HepG2 (cell line): ENCODE measurements around the gene FAM118A. TPM values are rescaled to one million over a fixed set of nuclear protein-coding genes. Genes with fewer than 3 reads are reported as not detected.

Experiments
- ATAC-seq: fragments of 200-7000 bp; cut with Tn5 transposase; 3 replicates; pipeline ENCODE4 v1.9.1; 2020; ENCODE audit warnings: mild to moderate bottlenecking, moderate library complexity
- BruUV-seq: library from RNA; stranded (reverse); fragments of 400-500 nt; replicated peaks from 2 replicates; lab custom pipeline; 2021; lab: Mats Ljungman, UMichigan
- CTCF ChIA-PET: fragments of 300-600 bp; formaldehyde crosslinking; extraction: SDS; loops from one replicate; lab custom pipeline; 2021; ENCODE audit warnings: low total read pairs, inconsistent platforms, low intra/inter-chr PET ratio; lab: Yijun Ruan, JAX
- POLR2A ChIA-PET: fragments of 350-600 bp; sonication (Branson Sonifier 250); formaldehyde crosslinking; loops from one replicate; lab custom pipeline; 2020; ENCODE audit warnings: antibody characterized with exemption, inconsistent platforms; lab: Yijun Ruan, JAX
- DNase-seq: peaks from one replicate; pipeline ENCODE4 v3.0.0-alpha.2; 2015; ENCODE audit warnings: low spot score
- FAIRE-seq: peaks from 3 replicates; lab custom pipeline; 2011; peaks lifted over from hg19 to GRCh38; lab: Jason Lieb, UNC
- H2AFZ ChIP-seq: one replicate; pipeline ENCODE4 v1.6.1; 2011; ENCODE audit warnings: low read length, inconsistent platforms
- H3K27ac ChIP-seq: fragments of 300-600 bp; 3 replicates; pipeline ENCODE4 v1.8.0; 2011; ENCODE audit warnings: mixed run types, mild to moderate bottlenecking, mixed read lengths, low read length, inconsistent platforms; ENCODE audit not compliant: insufficient read depth; ENCODE audit errors: extremely low read length
- H3K27me3 ChIP-seq, 2 experiments: fragments of 200-600 bp in 1 of 2; 2 replicates in 1 of 2; 3 replicates in 1 of 2; pipeline versions ENCODE4 v1.6.0 to v1.8.0; 2011; ENCODE audit warnings: low read length in 2 of 2, mild to moderate bottlenecking in 2 of 2, moderate library complexity in 2 of 2, inconsistent platforms in 1 of 2; ENCODE audit not compliant: insufficient read depth in 2 of 2, control insufficient read depth in 1 of 2
- H3K36me3 ChIP-seq, 2 experiments: fragments of 200-600 bp in 1 of 2; replicated peaks in 1 of 2; 2 replicates in 1 of 2; 3 replicates in 1 of 2; pipeline versions ENCODE4 v1.5.1 to v1.8.0; 2011; ENCODE audit warnings: low read length in 2 of 2, inconsistent platforms in 1 of 2; ENCODE audit not compliant: insufficient read depth in 2 of 2, control insufficient read depth in 1 of 2
- H3K4me1 ChIP-seq: 2 replicates; pipeline ENCODE4 v1.5.1; 2012; ENCODE audit warnings: low read length, inconsistent platforms; ENCODE audit not compliant: insufficient read depth
- H3K4me2 ChIP-seq: 2 replicates; pipeline ENCODE4 v1.6.0; 2011; ENCODE audit warnings: low read depth, low read length, inconsistent platforms
- H3K4me3 ChIP-seq, 3 experiments: fragments of 200-600 bp in 1 of 3; sonication (generic), shearing (Covaris generic) in 1 of 3; replicated peaks in 1 of 3; 2 replicates each; pipeline ENCODE4 v1.5.1; 2011 to 2016; ENCODE audit warnings: low read length in 3 of 3, inconsistent platforms in 2 of 3, low read depth in 2 of 3, mild to moderate bottlenecking in 2 of 3, control low read depth in 1 of 3, mixed read lengths in 1 of 3; ENCODE audit not compliant: insufficient read depth in 1 of 3
- H3K79me2 ChIP-seq: one replicate; pipeline ENCODE4 v1.6.1; 2011; ENCODE audit warnings: low read length, inconsistent platforms; ENCODE audit not compliant: insufficient read depth
- H3K9ac ChIP-seq: 2 replicates; pipeline ENCODE4 v1.6.0; 2011; ENCODE audit warnings: mild to moderate bottlenecking, low read depth, low read length, inconsistent platforms; ENCODE audit not compliant: insufficient read depth
- H3K9me3 ChIP-seq: 2 replicates; pipeline ENCODE4 v1.5.1; 2012; ENCODE audit warnings: mild to moderate bottlenecking, low read length
- H4K20me1 ChIP-seq: 2 replicates; pipeline ENCODE4 v1.6.0; 2011; ENCODE audit warnings: inconsistent platforms, mild to moderate bottlenecking, low read length, moderate library complexity; ENCODE audit not compliant: insufficient read depth
- CREB1 ChIP-seq, 2 experiments: fragments of 450-650 bp in 1 of 2; IDR thresholded peaks; 2 replicates each; pipeline ENCODE4 v1.6.1; 2016 to 2017; ENCODE audit warnings: control low read depth in 1 of 2, mild to moderate bottlenecking in 1 of 2, missing compliant biosample characterization in 1 of 2, missing genetic modification characterization in 1 of 2
- DMAP1 ChIP-seq: IDR thresholded peaks from 2 replicates; pipeline ENCODE4 v1.6.1; 2016
- FOXA3 ChIP-seq: IDR thresholded peaks from 2 replicates; pipeline ENCODE4 v1.6.1; 2016; ENCODE audit warnings: missing genetic modification reagents, missing compliant biosample characterization
- NFIC ChIP-seq: IDR thresholded peaks from 2 replicates; pipeline ENCODE4 v1.6.1; 2012; ENCODE audit warnings: mild to moderate bottlenecking, low read length, inconsistent platforms
- NR2F1 ChIP-seq, 2 experiments: fragments of 450-650 bp in 1 of 2; formaldehyde crosslinking in 1 of 2; IDR thresholded peaks; 2 replicates each; pipeline versions ENCODE4 v1.5.0 to v1.6.1; 2016 to 2020; ENCODE audit warnings: mild to moderate bottlenecking in 1 of 2, missing compliant biosample characterization in 1 of 2, missing genetic modification reagents in 1 of 2, moderate library complexity in 1 of 2
- SRSF9 ChIP-seq: fragments of 200-400 bp; formaldehyde crosslinking; IDR thresholded peaks from 2 replicates; pipeline ENCODE4 v1.6.1; 2018; ENCODE audit warnings: borderline replicate concordance, mild to moderate bottlenecking, low read depth, low read length; ENCODE audit not compliant: insufficient read depth, poor library complexity, severe bottlenecking
- U2AF1 ChIP-seq: fragments of 200-400 bp; formaldehyde crosslinking; optimal IDR thresholded peaks from 2 replicates; pipeline ENCODE3; 2017; ENCODE audit warnings: mild to moderate bottlenecking, low read depth, low read length
- XRCC5 ChIP-seq: fragments of 200-400 bp; formaldehyde crosslinking; optimal IDR thresholded peaks from 2 replicates; pipeline ENCODE3; 2017; ENCODE audit warnings: mild to moderate bottlenecking, low read length
- ZFP82 ChIP-seq: sonication (generic); formaldehyde crosslinking; IDR thresholded peaks from 2 replicates; pipeline ENCODE4 v1.5.1; 2020; ENCODE audit warnings: mild to moderate bottlenecking, missing genetic modification reagents, borderline replicate concordance
- ZFP90 ChIP-seq: sonication (generic); formaldehyde crosslinking; IDR thresholded peaks from 2 replicates; pipeline ENCODE4 v1.8.0; 2022; ENCODE audit warnings: missing genetic modification reagents, mild to moderate bottlenecking, inconsistent platforms, borderline replicate concordance
- ZFYVE20 ChIP-seq: sonication (generic); formaldehyde crosslinking; IDR thresholded peaks from 2 replicates; pipeline ENCODE4 v1.8.0; 2023; ENCODE audit warnings: low read depth, mild to moderate bottlenecking, moderate library complexity, missing genetic modification reagents, borderline replicate concordance
- ZKSCAN8 ChIP-seq: IDR thresholded peaks from 2 replicates; pipeline ENCODE4 v1.6.1; 2016; ENCODE audit warnings: borderline replicate concordance, missing genetic modification reagents, missing compliant biosample characterization
- ZNF333 ChIP-seq: sonication (generic); formaldehyde crosslinking; IDR thresholded peaks from 2 replicates; pipeline ENCODE4 v1.4.0; 2020; ENCODE audit warnings: mild to moderate bottlenecking, missing genetic modification reagents, borderline replicate concordance
- ZNF432 ChIP-seq: sonication (generic); formaldehyde crosslinking; IDR thresholded peaks from 2 replicates; pipeline ENCODE4 v1.5.0; 2020; ENCODE audit warnings: missing genetic modification reagents, mild to moderate bottlenecking, borderline replicate concordance
- WGBS: methylation state at CpG from one replicate; pipeline ENCODE4 v1.1.6; 2017; ENCODE audit warnings: low lambda C conversion rate; 5-methylcytosine and 5-hydroxymethylcytosine counted together
- in situ Hi-C: cut with HindIII; loops from 2 replicates; pipeline ENCODE4 v1.10.0; 2017; ENCODE audit warnings: low pct_unique_long_range_greater_than_20kb; ENCODE audit not compliant: extremely low pct_ligation_motif_present
- intact Hi-C: fragments of 100-400 bp; cut with micrococcal nuclease; formaldehyde crosslinking; loops from one replicate; pipeline ENCODE4 v1.10.0; 2022; ENCODE audit not compliant: unreplicated experiment
- polyA plus RNA-seq, 8 experiments: library from polyadenylated mRNA; depleted of rRNA in 3 of 8; stranded (reverse) in 7 of 8; unstranded in 1 of 8; fragments of >200 nt; fragmentation: Illumina TruSeq in 4 of 8; extraction: Trizol in 4 of 8; gene quantifications; 2 replicates each; pipeline versions ENCODE4 v1.2.1 to v1.2.3, GENCODE V29; 2011 to 2016; ENCODE audit warnings: low read depth in 4 of 8, missing spikeins in 1 of 8, mixed read lengths in 1 of 8; ENCODE audit not compliant: insufficient read depth in 1 of 8
- total RNA-seq, 5 experiments: library from RNA; depleted of rRNA; stranded (reverse); fragments of >200 nt; fragmentation: Illumina TruSeq; extraction: Trizol; gene quantifications; 2 replicates each; pipeline ENCODE4 v1.2.3, GENCODE V29; 2016; ENCODE audit warnings: low read depth in 1 of 5
- TF ChIP-seq, protein P1 (sequence below): sonication (generic); formaldehyde crosslinking; IDR thresholded peaks from 2 replicates; pipeline ENCODE4 v1.5.1; 2020; ENCODE audit warnings: mild to moderate bottlenecking, missing genetic modification reagents
- TF ChIP-seq, protein P2 (sequence below): sonication (generic); formaldehyde crosslinking; IDR thresholded peaks from 2 replicates; pipeline ENCODE4 v1.4.0; 2020; ENCODE audit warnings: mild to moderate bottlenecking, missing genetic modification reagents
- TF ChIP-seq, protein P3 (sequence below): sonication (generic); formaldehyde crosslinking; IDR thresholded peaks from 2 replicates; pipeline ENCODE4 v1.5.0; 2020; ENCODE audit warnings: mild to moderate bottlenecking, missing genetic modification reagents, borderline replicate concordance
- TF ChIP-seq, protein P4 (sequence below): sonication (generic); formaldehyde crosslinking; IDR thresholded peaks from 2 replicates; pipeline ENCODE4 v1.5.0; 2020; ENCODE audit warnings: mild to moderate bottlenecking, missing genetic modification reagents, moderate library complexity

The FAM118A gene
- total and polyA plus RNA-seq, 2 of the 13 experiments (the other 11 are each of a cell fraction or from before 2014, with no cell fraction given) = 36.7 to 48.2 TPM

DNA sequence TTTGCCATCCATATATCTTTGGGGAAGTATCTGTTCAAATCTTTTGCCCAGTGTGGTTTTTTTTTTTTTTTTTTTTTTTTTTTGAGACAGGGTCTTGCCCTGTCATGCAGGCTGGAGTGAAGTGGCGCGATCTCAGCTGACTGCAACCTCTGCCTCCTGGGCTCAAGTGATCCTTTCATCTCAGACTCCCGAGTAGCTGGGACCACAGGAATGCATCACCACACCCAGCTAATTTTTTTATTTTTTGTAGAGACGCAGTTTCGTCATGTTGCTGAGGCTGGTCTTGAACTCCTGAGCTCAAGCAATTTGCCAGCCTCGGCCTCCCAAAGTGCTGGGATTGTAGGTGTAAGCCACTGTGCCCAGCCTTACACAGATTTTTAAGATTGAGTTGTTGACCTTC, 4.8 kb upstream of the FAM118A start:
- Histone ChIP-seq H3K27me3 (no peaks in the 10 kb centered on the region), H3K9ac (no peak overlapping the region), H3K4me3 (no peak overlapping the region), H3K4me1 (peaks cover 48% of the 10 kb centered on the region), H3K9me3 (no peaks in the 10 kb centered on the region), H3K36me3 (no peaks in the 10 kb centered on the region; a peak in 1 of 5 replicates), H4K20me1 (no peaks in the 10 kb centered on the region), H2AFZ (no peak overlapping the region), H3K79me2 (peaks cover under 1% of the 10 kb centered on the region), H3K4me2 (no peak overlapping the region), H3K27ac (no peak overlapping the region)
- FAIRE-seq (no peak), DNase-seq (no peak), ATAC-seq (no peak)
- intact Hi-C loops = no loop called here
- WGBS = 81% methylated on average over 6 of the region's 6 CpGs
- POLR2A ChIA-PET = no interaction called here
- CTCF ChIA-PET = no interaction called here
- in situ Hi-C loops = loop anchor here (5.0 kb wide), 1 partner anchor 33 kb away; no protein-coding TSS in a partner anchor
- no TSS peak for BruUV-seq
- TF ChIP-seq FOXA3 (no peak), ZFP82 (no peak), CREB1 (IDR thresholded peaks at IDR 0.05) (no peak), CREB1 (CRISPR knock-in tag; IDR thresholded peaks at IDR 0.05) (no peak), NR2F1 (CRISPR knock-in tag; IDR thresholded peaks at IDR 0.05) (no peak), DMAP1 (CRISPR knock-in tag) (no peak), SRSF9 (no peak), ZFP90 (CRISPR knock-in tag) (no peak), ZNF333 (CRISPR knock-in tag) (no peak), NFIC (no peak), U2AF1 (no peak), ZFYVE20 (CRISPR knock-in tag) (no peak), ZKSCAN8 (CRISPR knock-in tag) (no peak), XRCC5 (no peak), ZNF432 (CRISPR knock-in tag) (no peak)
- TF ChIP-seq, protein P1, sequence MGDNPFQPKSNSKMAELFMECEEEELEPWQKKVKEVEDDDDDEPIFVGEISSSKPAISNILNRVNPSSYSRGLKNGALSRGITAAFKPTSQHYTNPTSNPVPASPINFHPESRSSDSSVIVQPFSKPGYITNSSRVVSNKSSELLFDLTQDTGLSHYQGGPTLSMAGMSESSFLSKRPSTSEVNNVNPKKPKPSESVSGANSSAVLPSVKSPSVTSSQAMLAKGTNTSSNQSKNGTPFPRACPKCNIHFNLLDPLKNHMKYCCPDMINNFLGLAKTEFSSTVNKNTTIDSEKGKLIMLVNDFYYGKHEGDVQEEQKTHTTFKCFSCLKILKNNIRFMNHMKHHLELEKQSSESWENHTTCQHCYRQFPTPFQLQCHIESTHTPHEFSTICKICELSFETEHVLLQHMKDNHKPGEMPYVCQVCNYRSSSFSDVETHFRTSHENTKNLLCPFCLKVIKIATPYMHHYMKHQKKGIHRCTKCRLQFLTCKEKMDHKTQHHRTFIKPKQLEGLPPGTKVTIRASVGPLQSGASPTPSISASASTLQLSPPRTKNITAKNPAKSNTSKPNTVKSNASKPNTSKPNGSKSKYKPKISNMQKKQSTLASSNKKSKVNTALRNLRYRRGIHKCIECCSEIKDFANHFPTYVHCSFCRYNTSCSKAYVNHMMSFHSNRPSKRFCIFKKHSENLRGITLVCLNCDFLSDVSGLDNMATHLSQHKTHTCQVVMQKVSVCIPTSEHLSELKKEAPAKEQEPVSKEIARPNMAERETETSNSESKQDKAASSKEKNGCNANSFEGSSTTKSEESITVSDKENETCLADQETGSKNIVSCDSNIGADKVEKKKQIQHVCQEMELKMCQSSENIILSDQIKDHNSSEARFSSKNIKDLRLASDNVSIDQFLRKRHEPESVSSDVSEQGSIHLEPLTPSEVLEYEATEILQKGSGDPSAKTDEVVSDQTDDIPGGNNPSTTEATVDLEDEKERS (CRISPR knock-in tag) = no peak
- TF ChIP-seq, protein P2, sequence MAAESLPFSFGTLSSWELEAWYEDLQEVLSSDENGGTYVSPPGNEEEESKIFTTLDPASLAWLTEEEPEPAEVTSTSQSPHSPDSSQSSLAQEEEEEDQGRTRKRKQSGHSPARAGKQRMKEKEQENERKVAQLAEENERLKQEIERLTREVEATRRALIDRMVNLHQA (CRISPR knock-in tag) = no peak
- TF ChIP-seq, protein P3, sequence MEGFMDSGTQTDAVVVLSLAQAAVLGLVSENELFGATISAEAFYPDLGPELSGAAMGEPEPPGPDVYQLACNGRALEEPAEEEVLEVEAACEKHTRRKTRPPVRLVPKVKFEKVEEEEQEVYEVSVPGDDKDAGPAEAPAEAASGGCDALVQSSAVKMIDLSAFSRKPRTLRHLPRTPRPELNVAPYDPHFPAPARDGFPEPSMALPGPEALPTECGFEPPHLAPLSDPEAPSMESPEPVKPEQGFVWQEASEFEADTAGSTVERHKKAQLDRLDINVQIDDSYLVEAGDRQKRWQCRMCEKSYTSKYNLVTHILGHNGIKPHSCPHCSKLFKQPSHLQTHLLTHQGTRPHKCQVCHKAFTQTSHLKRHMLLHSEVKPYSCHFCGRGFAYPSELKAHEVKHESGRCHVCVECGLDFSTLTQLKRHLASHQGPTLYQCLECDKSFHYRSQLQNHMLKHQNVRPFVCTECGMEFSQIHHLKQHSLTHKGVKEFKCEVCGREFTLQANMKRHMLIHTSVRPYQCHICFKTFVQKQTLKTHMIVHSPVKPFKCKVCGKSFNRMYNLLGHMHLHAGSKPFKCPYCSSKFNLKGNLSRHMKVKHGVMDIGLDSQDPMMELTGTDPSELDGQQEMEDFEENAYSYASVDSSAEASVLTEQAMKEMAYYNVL (CRISPR knock-in tag) = no peak
- TF ChIP-seq, protein P4, sequence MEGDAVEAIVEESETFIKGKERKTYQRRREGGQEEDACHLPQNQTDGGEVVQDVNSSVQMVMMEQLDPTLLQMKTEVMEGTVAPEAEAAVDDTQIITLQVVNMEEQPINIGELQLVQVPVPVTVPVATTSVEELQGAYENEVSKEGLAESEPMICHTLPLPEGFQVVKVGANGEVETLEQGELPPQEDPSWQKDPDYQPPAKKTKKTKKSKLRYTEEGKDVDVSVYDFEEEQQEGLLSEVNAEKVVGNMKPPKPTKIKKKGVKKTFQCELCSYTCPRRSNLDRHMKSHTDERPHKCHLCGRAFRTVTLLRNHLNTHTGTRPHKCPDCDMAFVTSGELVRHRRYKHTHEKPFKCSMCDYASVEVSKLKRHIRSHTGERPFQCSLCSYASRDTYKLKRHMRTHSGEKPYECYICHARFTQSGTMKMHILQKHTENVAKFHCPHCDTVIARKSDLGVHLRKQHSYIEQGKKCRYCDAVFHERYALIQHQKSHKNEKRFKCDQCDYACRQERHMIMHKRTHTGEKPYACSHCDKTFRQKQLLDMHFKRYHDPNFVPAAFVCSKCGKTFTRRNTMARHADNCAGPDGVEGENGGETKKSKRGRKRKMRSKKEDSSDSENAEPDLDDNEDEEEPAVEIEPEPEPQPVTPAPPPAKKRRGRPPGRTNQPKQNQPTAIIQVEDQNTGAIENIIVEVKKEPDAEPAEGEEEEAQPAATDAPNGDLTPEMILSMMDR = no peak
